Stimulated activated naive CD8-positive, alpha-beta T cell treated with anti-CD3 and anti-CD28 coated beads, Interleukin-15, Interleukin-2, amounts not matched to agents 100 U/mL and 50 U/mL, for 24 hours (primary cell): ENCODE results near the gene SYCE1.
"Not testable (repeated sequence)": the region's sequence is repeated elsewhere in the genome, so short reads cannot be mapped to it uniquely, and the experiment has no call there.

Experiments used
- ATAC-seq: fragments of 150-1000 bp; cut with Tn5 transposase; one replicate; pipeline ENCODE4 v1.10.0; 2021
- DNase-seq: peaks from one replicate; pipeline ENCODE4 v3.0.0; 2021

The SYCE1 gene

DNA sequence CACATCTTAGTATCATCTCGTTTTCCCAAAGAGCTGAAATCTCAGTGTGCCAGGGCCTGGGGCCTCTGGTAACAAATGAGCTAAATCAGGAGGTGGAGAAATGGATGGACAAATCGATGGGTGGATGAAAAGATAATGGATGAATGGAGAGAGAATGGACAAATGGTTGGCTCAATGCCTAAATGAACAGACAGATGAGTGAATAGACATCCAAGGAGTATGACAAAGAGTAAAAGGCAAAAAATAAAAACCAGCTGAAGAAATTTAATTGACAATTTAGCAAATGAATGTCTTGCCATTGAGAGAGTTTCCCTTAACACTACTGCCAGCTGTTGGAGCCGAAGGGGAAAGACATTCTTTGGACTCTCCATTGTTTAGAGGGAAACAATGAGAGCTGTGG, 8.0 kb downstream of the SYCE1 start:
- DNase-seq, result no peak
- ATAC-seq, result no peak

DNA sequence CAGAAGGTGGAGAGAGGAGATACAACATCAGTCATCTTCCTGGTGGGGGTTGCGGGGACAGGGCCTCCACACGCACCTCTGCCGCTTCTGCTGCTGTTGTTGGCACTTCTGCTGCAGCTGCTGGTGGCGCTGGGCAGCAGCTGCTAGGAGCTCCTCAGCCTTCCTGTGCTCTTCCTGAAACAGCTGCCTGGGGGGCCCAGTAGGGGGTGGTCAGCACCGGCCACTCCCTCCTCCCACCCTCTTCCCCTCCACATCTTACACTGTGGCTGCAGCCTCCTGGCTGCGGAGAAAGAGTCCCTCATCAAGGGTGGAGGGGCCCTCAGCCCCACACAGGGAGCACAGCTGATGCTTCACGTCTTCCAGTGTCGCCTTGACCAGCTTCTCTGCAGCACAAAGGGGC, 9.9 kb downstream of the SYCE1 start:
- DNase-seq (no peak), ATAC-seq (no peak)

DNA sequence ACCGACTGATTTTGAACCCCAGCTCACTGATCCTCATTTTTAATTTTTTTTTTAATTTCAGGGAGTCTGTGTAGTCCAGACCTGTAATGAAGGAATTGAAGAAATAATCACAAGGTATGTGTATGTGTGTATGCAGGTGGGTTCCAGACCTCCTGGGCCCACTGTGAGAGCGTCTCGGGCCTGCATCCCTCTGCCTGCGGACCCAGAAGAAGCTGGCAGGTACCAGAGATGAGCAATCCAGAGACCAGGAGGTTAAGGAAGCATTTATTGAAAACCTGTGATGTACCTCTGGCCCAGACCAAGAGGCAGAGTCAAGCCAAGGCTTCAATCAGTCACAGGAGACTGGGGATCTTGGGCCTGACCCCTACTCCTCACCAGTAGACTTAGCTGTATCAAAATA, 10.8 kb downstream of the SYCE1 start:
- ATAC-seq (no peak), DNase-seq (no peak)

DNA sequence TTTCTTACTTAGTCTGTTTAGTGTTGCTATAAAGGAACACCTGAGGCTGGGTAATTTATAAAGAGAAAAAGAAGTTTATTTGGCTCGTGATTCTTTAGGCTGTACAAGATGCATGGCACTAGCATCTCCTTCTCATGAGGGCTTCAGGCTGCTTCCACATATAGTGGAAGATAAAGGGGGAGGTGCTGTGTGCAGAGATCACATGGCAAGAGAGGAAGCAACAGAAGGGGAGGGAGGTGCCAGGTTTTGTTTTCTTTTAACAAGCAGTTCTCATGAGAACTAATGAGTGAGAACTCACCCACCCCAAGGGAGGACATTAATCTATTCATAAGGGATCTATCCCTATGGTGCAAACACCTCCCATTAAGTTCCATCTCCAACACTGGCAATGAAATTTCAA, 20.9 kb downstream of the SYCE1 start:
- ATAC-seq (no peak), DNase-seq (no peak)

DNA sequence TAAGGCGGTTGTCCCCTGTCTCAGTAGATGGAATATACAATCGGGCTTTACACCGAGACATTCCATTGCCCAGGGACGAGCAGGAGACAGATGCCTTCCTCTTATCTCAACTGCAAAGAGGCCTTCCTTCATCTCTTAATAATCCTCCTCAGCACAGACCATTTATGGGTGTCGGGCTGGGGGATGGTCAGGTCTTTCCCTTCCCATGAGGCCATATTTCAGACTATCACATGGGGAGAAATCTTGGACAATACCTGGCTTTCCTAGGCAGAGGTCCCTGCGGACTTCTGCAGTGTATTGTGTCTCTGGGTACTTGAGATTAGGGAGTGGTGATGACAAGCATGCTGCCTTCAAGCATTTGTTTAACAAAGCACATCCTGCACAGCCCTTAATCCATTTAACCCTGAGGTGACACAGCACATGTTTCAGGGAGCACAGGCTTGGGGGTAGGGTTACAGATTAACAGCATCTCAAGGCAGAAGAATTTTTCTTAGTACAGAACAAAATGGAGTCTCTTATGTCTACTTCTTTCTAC, 23.9 kb downstream of the SYCE1 start:
- DNase-seq, ATAC-seq: not testable (repeated sequence)

DNA sequence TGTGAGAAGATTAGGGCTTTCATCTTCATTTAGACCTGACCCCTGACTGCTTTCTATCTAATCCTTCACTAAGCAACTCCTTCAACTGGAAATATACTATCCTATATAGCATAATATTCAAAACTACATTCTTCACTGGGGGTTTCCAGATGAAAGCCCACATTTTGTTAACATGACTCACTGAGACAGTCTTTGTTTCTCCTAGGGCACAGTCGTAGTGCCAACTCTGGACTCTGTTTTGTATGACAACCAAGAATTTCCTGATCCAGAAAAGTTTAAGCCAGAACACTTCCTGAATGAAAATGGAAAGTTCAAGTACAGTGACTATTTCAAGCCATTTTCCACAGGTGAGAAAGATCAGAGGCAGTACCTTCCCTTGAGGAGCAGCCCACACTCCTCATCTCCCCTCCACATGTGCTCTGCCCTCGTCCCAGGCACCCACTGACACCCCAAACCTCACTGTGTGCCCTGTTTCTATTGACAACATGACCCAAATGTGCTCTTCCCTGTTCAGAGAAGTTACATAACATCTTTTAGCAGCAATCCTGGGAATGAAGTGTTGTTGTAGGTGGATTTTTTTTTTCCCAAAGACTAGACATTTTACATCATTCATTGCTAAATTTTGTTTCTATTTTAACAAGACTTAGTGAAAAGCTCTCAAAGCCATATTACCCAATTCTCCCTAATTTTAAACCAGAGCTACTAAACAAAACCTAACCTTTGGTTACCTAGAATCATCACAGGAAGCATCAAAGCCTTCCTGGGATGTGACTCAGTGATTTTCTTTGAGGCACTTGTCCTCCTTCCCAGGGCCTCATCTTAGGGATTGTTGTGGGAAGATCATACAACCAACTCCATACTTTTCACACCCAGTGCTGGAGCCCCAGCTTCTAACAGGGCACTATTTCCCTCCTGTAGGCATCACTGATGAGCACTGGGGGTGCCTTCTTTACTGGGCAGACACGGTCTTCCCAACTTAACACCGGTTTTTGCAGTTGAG, 27.5 kb downstream of the SYCE1 start:
- ATAC-seq, result no peak
- no peak for DNase-seq

DNA sequence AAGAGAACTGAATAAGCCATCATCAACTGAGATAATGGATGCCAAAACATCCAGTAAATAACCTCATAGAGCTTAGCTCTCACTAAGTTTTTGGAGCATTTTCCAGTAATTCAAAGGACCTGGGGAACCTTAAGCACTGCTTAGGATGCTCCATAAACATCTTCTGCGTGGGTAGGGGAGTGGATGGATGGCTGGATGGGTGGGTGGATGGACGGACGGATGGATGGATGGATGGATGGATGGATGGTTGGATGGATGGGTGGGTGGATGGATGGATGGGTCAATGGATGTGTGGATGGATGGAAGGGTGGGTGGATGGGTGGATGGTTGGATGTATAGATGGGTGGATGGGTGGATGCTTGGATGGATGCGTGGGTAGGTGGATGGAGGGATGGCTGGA, 29.2 kb downstream of the SYCE1 start:
- no peak for ATAC-seq
- DNase-seq, result no peak

DNA sequence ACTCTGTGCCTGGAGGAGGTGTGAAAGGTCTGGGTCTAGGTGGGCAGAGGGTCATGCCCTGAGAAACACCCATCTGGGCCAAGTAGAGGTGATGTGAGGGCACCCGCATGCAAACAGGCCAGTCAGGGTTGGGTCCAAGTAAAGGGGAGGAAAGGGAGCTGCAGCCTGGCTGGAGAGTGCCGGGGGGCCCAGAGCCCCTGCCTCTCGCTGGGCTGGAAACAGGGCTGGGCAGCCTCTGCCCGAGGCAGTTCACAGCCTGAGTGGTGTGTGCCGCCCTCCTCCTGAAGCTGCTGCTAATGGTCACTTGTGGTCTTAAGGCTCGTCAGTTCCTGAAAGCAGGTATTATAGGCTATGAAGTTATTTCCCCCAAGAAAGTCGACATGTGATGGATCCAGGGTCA, 31.0 kb downstream of the SYCE1 start:
- ATAC-seq, result no peak
- DNase-seq, result no peak

DNA sequence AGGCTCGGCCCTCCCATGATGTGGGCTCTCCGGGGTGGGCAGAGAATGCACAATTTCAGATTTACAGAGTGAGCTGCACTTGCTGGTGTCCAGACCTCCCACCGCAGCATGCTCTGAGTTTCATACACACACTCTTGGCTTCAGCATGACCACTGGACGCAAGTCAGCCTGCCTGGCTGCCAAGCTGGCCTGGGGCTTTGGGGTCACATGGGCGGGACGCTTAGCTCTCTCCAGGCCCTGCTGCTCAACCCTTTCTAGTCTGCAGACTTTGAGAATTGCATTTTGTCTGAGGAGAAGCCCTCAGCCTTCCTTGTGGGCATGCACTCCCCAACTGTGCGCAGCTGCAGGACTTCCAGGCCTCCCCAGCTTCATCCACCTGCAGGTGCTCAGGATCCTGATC, 32.5 kb downstream of the SYCE1 start:
- no peak for DNase-seq
- no peak for ATAC-seq

DNA sequence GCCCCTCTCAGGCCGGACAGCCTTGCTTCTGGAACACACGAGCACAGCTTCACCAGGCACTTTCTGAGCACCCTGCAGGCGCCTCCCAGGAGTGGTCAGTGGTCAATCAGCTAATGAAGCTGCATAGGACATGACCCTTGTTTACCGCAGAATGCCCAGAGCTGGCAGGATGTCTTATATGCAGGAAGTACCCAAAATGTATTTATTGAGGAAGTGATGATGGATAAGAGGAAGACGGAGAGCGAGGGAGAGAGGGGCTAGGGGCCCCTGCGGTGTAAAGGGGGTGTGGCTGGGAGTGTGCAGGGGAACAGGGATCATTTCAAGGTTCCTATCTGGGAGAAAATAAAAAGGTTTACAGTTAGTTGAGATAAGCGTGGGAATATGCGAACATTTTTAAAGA, 34.9 kb downstream of the SYCE1 start:
- ATAC-seq (no peak), DNase-seq (no peak)

DNA sequence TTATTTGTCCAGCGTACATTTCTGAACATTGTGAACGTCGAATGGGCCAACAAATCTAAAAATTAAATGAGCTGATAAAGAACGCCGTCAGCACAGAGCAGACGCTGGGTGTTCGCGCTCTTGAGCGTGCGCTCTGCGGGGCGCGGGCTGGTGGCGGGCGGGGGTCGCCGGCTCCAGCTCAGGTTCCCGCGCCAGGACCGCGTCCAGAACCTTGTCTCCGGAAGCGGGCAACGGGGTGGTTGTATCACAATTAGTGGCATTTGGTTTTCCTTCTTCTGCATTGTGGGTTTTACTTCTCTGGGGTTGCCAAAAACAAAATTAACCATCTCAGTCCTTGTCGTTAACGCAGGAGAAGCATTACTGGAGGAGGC, 35.8 kb downstream of the SYCE1 start:
- ATAC-seq (no peak), DNase-seq (no peak)

DNA sequence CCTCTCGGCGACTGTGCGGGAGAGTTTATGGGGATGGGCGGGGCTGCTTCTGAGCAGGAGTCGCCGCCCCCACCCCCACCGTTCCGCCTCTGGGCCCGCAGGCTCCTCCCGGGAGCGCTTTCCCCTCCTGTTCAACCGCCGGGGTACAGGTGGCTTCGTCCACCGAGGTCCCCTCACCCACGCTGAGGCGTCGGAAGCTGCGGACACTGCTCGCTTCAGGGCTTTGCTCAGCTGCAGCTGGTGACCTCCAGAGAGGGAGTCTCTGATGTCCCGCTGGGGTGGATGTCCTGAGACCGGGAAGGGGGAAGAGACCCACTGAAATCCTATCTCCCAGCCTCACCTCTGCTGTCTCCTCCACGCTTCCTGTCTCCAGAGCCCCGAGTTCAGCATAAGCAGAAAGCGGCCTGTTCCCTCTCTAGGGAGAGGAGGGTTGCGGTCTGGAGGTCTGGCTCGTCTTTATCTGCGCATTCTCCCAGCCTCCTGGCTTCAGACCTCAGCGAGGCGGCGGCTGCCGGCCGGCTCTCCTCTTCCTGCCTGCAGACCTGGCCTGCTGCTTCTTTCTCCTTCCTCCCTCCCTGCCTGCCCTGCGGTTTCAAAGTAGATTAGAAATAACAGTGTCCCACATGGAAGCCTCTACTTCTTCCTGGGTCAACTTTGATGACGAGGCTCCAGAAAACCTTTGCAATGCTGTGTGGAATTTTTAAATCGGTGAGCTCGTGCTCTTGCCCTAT, 36.4 kb downstream of the SYCE1 start:
- DNase-seq (peak; percentile 14), ATAC-seq (no peak)

DNA sequence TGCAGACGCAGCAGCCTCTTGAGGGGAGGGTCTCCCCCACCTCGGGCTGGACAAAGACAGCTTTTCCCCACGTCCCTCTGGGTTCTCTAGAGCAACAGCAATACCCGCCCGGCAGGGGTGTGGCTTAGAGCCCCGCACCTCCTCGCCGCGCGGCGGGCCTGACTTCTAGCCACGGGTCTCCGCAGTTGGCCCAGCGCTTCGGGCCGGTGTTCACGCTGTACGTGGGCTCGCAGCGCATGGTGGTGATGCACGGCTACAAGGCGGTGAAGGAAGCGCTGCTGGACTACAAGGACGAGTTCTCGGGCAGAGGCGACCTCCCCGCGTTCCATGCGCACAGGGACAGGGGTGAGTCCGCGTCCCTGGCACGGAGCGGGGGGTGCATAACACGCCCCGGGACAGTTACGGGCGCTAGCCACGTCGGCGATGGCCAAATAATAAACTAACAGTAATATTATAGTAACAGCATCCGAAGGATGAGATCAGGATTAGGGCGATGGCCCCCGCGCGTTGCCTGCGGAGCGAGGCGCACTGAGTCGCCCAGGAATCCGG, 37.0 kb downstream of the SYCE1 start:
- ATAC-seq (peak; percentile 43), DNase-seq (no peak)

DNA sequence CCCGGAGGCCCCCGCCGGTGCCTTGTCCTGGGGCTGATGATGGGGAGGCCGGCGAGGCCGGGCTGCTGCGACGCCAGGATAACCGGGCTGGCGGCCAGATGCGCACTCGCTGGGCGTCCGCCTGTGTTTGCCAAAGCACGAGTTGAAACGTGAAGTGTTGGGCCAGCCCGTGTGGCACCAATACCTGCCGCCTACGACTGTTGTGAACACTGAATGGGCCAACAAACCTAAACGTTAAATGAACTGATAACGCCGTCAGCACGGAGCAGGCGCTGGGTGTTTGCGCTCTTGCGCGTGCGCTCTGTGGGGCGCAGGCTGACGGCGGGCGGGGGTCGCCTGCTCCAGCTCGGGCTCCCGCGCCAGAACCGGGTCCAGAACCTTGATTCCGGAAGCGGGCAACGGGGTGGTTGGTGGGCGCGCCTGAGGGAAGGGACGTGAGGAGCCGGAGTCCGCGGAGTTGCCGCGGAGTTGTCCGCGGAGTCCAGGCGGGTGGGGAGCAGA, 37.6 kb downstream of the SYCE1 start:
- DNase-seq (no peak), ATAC-seq (no peak)

DNA sequence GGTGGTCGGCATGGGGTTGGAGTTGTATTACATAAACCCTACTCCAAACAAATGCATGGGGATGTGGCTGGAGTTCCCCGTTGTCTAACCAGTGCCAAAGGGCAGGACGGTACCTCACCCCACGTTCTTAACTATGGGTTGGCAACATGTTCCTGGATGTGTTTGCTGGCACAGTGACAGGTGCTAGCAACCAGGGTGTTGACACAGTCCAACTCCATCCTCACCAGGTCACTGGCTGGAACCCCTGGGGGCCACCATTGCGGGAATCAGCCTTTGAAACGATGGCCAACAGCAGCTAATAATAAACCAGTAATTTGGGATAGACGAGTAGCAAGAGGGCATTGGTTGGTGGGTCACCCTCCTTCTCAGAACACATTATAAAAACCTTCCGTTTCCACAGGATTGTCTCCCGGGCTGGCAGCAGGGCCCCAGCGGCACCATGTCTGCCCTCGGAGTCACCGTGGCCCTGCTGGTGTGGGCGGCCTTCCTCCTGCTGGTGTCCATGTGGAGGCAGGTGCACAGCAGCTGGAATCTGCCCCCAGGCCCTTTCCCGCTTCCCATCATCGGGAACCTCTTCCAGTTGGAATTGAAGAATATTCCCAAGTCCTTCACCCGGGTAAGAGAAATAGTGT, 38.3 kb downstream of the SYCE1 start, which contains the start of gene CYP2E1:
Gene CYP2E1, plus strand, starts transcription at position 407 of the 632 bp plus-strand sequence. Its CDS starts 33 bp downstream, at position 440.
- no peak for DNase-seq
- ATAC-seq, result no peak

DNA sequence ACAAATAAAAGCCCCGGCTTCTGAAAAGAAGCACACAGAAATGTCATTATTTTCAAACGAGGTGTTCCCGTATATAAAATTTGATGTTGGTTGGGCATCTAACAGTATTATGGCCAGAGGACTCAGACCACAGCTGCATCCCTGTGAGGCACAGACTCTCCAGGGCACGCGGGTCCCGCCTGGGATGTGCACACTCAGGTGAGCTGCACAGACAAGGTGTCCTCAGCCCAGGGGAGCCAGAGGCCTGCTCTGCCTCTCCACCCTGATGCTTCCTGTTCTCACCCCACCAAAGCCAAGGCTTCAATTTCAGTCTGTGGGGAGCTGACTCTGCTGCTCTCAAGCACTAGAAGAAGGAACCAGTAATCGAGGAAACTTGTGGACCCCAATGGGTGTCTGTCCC, 39.9 kb downstream of the SYCE1 start:
- ATAC-seq, result no peak
- no peak for DNase-seq

DNA sequence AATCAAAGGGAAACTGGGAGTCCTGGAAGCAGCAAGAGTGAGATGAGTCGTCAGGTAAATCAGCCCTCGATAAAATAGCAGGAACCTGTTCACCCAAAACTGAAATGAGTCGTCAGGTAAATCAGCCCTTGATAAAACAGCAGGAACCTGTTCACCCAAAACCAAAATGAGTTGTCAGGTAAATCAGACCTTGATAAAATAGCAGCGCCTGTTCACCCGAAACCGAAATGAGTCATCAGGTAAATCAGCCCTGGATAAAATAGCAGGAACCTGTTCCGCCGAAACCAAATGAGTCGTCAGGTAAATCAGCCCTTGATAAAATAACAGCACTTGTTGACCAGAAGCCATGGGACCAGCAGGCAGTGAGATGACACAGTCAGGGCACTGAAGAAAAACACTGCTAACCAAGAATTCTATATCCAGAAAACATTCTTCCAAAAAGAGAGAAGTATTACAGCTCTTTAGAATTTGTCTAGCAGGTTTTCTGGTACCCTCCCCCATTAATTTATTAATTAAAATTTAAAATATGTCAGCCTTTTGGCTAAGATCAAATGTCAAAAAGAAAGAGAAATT, 41.7 kb downstream of the SYCE1 start:
- no peak for DNase-seq
- ATAC-seq, result no peak

DNA sequence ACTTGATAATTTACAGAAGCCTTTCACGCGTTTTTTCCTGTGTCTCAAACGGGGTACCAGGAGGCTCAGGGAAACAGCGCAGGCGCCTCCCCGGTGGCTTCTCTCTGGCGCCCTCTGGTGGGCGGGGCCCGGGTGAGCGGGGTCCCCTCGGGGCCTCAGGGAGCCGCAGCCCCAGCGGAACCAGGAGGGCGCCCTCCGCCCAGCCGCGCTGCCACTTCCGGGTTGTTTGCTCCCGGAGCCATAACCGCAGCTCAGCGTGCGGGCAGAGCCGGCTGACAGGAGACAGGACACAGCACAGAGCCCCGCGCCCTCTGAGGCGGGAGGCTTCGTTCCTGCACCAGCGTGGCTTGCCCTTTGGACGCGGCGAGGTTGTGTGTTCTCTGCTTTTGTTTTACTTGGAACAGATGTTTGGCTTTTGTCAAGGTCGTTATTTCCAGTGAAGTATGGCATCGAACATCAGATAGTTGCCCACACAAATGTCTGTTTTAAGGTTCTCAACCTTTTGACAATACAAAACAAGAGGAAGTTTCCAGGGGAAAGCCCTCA, 45.1 kb downstream of the SYCE1 start:
- DNase-seq (peak; percentile 98), ATAC-seq (peak; percentile 100)

DNA sequence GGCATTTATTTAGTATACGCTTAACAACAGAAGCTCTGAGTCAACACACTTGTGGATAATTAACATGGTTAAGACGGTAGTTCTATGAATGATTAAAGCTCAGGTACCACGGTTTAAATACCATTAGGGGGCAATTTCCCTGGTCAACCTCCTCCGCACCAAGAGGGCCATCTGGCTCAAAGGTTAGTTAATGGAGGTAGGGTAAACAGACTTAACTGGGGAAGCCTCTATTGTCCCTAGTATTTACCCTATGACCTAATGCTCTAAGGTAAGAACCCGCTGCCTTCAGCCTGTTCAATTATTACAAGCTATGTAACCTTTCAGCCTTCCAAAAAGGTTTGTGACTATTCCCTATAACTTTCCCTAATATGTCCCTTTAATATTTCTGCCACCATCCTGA, 46.9 kb downstream of the SYCE1 start:
- not testable (repeated sequence) for ATAC-seq, DNase-seq

DNA sequence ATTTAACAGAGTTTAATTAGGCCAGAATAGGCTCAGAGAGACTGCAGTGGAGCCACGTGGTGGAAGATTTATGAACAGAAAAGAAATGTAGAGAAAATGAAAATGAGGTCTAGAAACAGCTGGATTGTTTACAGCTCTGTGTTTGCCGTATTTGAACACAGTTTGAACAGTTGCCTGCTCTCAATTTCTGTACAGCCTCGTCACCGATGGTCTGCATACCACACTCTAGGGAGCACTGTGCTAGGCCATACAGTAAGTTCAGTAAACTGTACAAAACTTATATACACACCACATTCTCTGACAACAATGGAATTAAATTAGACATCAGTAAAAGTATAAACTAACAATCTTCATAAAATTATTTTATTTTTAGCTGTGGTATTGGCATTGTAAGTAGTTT, 49.3 kb downstream of the SYCE1 start:
- ATAC-seq (no peak), DNase-seq (no peak)

DNA sequence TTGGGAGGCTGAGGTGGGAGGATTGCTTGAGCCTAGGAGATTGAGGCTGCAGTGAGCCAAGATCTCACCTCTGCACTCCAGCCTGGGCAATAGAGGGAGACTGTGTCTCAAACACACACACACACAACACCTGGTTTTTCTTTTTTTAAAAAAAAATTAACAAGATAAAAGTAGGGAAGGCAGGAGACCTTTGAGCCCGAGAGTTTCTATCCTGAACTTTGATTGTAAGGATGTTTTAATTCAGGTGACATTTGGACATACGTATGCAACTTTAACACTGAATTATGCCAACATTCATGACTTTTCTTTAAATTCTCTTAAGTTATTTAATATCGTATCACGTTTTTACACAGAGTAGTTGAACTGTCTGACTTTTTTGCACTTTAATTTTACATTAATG, 49.9 kb downstream of the SYCE1 start:
- ATAC-seq (no peak), DNase-seq (no peak)
